Transverse colon (tissue), 4 donors: Measurements from ENCODE around the gene ADH1A.

ENCODE experiments used
- CTCF ChIP-seq, 5 experiments: fragments of 200-600 bp in 3 of 5; fragments of 450-650 bp in 2 of 5; sonication (generic) in 3 of 5; IDR thresholded peaks; 1 replicate in 2 of 5; 2 replicates in 3 of 5; pipeline ENCODE4 v1.5.1; 2016 to 2017; ENCODE audit warnings: antibody characterized with exemption in 5 of 5, inconsistent platforms in 3 of 5, mild to moderate bottlenecking in 2 of 5, moderate library complexity in 1 of 5
- POLR2AphosphoS5 ChIP-seq, 3 donors: sonication (generic); formaldehyde crosslinking; IDR thresholded peaks; one replicate each; pipeline ENCODE4 v1.6.1; 2016; ENCODE audit warnings: antibody characterized with exemption in 3 of 3

- TF ChIP-seq CTCF (IDR thresholded peaks at IDR 0.05) (no peak), POLR2AphosphoS5 (IDR thresholded peaks at IDR 0.05) (no peak)
Measured at GRCh38 chr4:99330648-99331047, 39.9 kb upstream of the ADH1A start.
